H9 (cell line): Measurements from ENCODE around the gene FITM2. TPM values are rescaled to one million over a fixed set of nuclear protein-coding genes. Genes with fewer than 3 reads are reported as not detected.
A peak's percentile ranks its signal among the peaks of the same experiment; 100 is the strongest.

Experiments used
- DNase-seq: peaks from one replicate; pipeline ENCODE4 v3.0.0-alpha.2; 2017
- H2AFZ ChIP-seq: one replicate; pipeline ENCODE4 v1.6.1; 2013; ENCODE audit warnings: mild to moderate bottlenecking, low read length, control low read depth, moderate library complexity
- H2AK5ac ChIP-seq: 2 replicates; pipeline ENCODE4 v1.6.1; 2013; ENCODE audit warnings: low read length, control low read depth, mixed read lengths; ENCODE audit not compliant: insufficient read length
- H2BK120ac ChIP-seq: one replicate; pipeline ENCODE4 v1.6.1; 2013; ENCODE audit warnings: low read depth, mild to moderate bottlenecking, low read length, control low read depth, inconsistent platforms; ENCODE audit not compliant: poor library complexity, severe bottlenecking
- H2BK12ac ChIP-seq: 2 replicates; pipeline ENCODE4 v1.6.1; 2013; ENCODE audit warnings: low read length, control low read depth, mixed read lengths, low read depth; ENCODE audit not compliant: insufficient read length
- H2BK15ac ChIP-seq: 2 replicates; pipeline ENCODE4 v1.6.1; 2013; ENCODE audit warnings: low read depth, low read length, control low read depth
- H2BK20ac ChIP-seq: one replicate; pipeline ENCODE4 v1.6.1; 2013; ENCODE audit warnings: low read depth, mild to moderate bottlenecking, low read length, control low read depth, inconsistent platforms; ENCODE audit not compliant: poor library complexity, severe bottlenecking
- H2BK5ac ChIP-seq: 2 replicates; pipeline ENCODE4 v1.6.1; 2013; ENCODE audit warnings: low read length, control low read depth, mixed read lengths; ENCODE audit not compliant: insufficient read length
- H3K14ac ChIP-seq: 2 replicates; pipeline ENCODE4 v1.6.1; 2013; ENCODE audit warnings: low read length, control low read depth; ENCODE audit not compliant: insufficient read depth
- H3K18ac ChIP-seq: 2 replicates; pipeline ENCODE4 v1.6.1; 2013; ENCODE audit warnings: low read depth, mild to moderate bottlenecking, mixed read lengths, low read length, control low read depth; ENCODE audit not compliant: insufficient read length
- H3K23ac ChIP-seq: 2 replicates; pipeline ENCODE4 v1.6.1; 2013; ENCODE audit warnings: low read length, control low read depth, mixed read lengths, low read depth; ENCODE audit not compliant: insufficient read length
- H3K23me2 ChIP-seq: 2 replicates; pipeline ENCODE4 v1.6.1; 2013; ENCODE audit warnings: low read depth, mild to moderate bottlenecking, mixed read lengths, low read length, control low read depth; ENCODE audit not compliant: insufficient read length, poor library complexity, severe bottlenecking
- H3K27ac ChIP-seq: 2 replicates; pipeline ENCODE4 v1.5.1; 2013; ENCODE audit warnings: low read length, control low read depth, mixed read lengths, low read depth; ENCODE audit not compliant: insufficient read length
- H3K27me3 ChIP-seq: 2 replicates; pipeline ENCODE4 v1.6.1; 2013; ENCODE audit warnings: low read length, control low read depth, inconsistent platforms; ENCODE audit not compliant: insufficient read depth
- H3K4ac ChIP-seq: 2 replicates; pipeline ENCODE4 v1.6.1; 2013; ENCODE audit warnings: low read depth, mild to moderate bottlenecking, control low read depth, inconsistent platforms, low read length, moderate library complexity
- H3K4me1 ChIP-seq: 2 replicates; pipeline ENCODE4 v1.6.1; 2013; ENCODE audit warnings: low read length, control low read depth, inconsistent platforms; ENCODE audit not compliant: insufficient read depth
- H3K4me2 ChIP-seq: 2 replicates; pipeline ENCODE4 v1.6.1; 2013; ENCODE audit warnings: low read length, control low read depth, mixed read lengths; ENCODE audit not compliant: insufficient read length, insufficient read depth
- H3K56ac ChIP-seq: 2 replicates; pipeline ENCODE4 v1.6.1; 2013; ENCODE audit warnings: low read depth, mild to moderate bottlenecking, mixed read lengths, low read length, control low read depth; ENCODE audit not compliant: insufficient read length
- H3K79me1 ChIP-seq: 2 replicates; pipeline ENCODE4 v1.6.1; 2013; ENCODE audit warnings: low read depth, mild to moderate bottlenecking, moderate library complexity, low read length, control low read depth, inconsistent platforms; ENCODE audit not compliant: insufficient read depth, poor library complexity, severe bottlenecking
- H3K79me2 ChIP-seq: 2 replicates; pipeline ENCODE4 v1.6.1; 2013; ENCODE audit warnings: low read length, control low read depth, inconsistent platforms; ENCODE audit not compliant: insufficient read depth
- H3K9ac ChIP-seq: 2 replicates; pipeline ENCODE4 v1.6.1; 2013; ENCODE audit warnings: low read length, control low read depth, mixed read lengths; ENCODE audit not compliant: insufficient read length; ENCODE audit errors: extremely low read depth
- H3K9me3 ChIP-seq: one replicate; pipeline ENCODE4 v1.6.1; 2013; ENCODE audit warnings: low read depth, low read length, inconsistent platforms; ENCODE audit not compliant: control insufficient read depth
- H3T11ph ChIP-seq: one replicate; pipeline ENCODE4 v1.6.1; 2013; ENCODE audit warnings: mild to moderate bottlenecking, low read length, control low read depth, inconsistent platforms
- H4K20me1 ChIP-seq: one replicate; pipeline ENCODE4 v1.6.1; 2013; ENCODE audit not compliant: control insufficient read depth, insufficient read length, insufficient read depth
- H4K5ac ChIP-seq: 2 replicates; pipeline ENCODE4 v1.6.1; 2013; ENCODE audit warnings: low read depth, mild to moderate bottlenecking, mixed read lengths, low read length, control low read depth; ENCODE audit not compliant: insufficient read length
- H4K8ac ChIP-seq: replicated peaks from 2 replicates; pipeline ENCODE4 v1.6.1; 2013; ENCODE audit warnings: low read length, control low read depth, mixed read lengths, low read depth; ENCODE audit not compliant: insufficient read length
- H4K91ac ChIP-seq: 2 replicates; pipeline ENCODE4 v1.6.1; 2013; ENCODE audit warnings: low read depth, mild to moderate bottlenecking, moderate library complexity, mixed read lengths, low read length, control low read depth; ENCODE audit not compliant: insufficient read length
- H3K27ac Mint-ChIP-seq, 3 experiments: 2 replicates in 2 of 3; 3 replicates in 1 of 3; pipeline ENCODE4 v1.8.0; 2020 to 2021; ENCODE audit warnings: mixed read lengths in 3 of 3, mild to moderate bottlenecking in 1 of 3, moderate library complexity in 1 of 3
- H3K27me3 Mint-ChIP-seq: 2 replicates; pipeline ENCODE4 v1.8.0; 2021; ENCODE audit warnings: low read depth, mild to moderate bottlenecking, moderate library complexity, mixed read lengths
- H3K36me3 Mint-ChIP-seq, 3 experiments: 2 replicates in 2 of 3; 3 replicates in 1 of 3; pipeline ENCODE4 v1.8.0; 2020 to 2021; ENCODE audit warnings: low read depth in 3 of 3, mixed read lengths in 3 of 3; ENCODE audit not compliant: insufficient read depth in 1 of 3
- H3K4me1 Mint-ChIP-seq, 2 experiments: 2 replicates each; pipeline ENCODE4 v1.8.0; 2020; ENCODE audit warnings: mixed read lengths in 2 of 2
- H3K4me3 Mint-ChIP-seq, 2 experiments: 2 replicates in 1 of 2; 3 replicates in 1 of 2; pipeline ENCODE4 v1.8.0; 2020 to 2021; ENCODE audit warnings: mild to moderate bottlenecking in 2 of 2, mixed read lengths in 2 of 2, moderate library complexity in 1 of 2
- H3K9me3 Mint-ChIP-seq, 2 experiments: 2 replicates in 1 of 2; 3 replicates in 1 of 2; pipeline ENCODE4 v1.8.0; 2020; ENCODE audit warnings: mild to moderate bottlenecking in 2 of 2, mixed read lengths in 2 of 2, moderate library complexity in 1 of 2
- CTCF ChIP-seq: fragments of 200-600 bp; sonication (generic); conservative IDR thresholded peaks from 3 replicates; pipeline ENCODE4 v1.8.0; 2021; ENCODE audit warnings: antibody characterized with exemption, mild to moderate bottlenecking
- WGBS: extraction: QIAGEN DNeasy Blood & Tissue Kit; methylation state at CpG from one replicate; pipeline ENCODE4 v1.1.7; 2013; ENCODE audit warnings: missing lambda C conversion rate, low lambda C conversion rate, mixed read lengths; ENCODE audit not compliant: insufficient read length; ENCODE audit errors: extremely low coverage; 5-methylcytosine and 5-hydroxymethylcytosine counted together
- total RNA-seq: library from RNA; stranded (reverse); gene quantifications from 2 replicates; pipeline ENCODE4 v1.2.1, GENCODE V29; 2021

Gene FITM2
- total RNA-seq, 1 experiment from 2014 or later, result 1.7 TPM

DNA sequence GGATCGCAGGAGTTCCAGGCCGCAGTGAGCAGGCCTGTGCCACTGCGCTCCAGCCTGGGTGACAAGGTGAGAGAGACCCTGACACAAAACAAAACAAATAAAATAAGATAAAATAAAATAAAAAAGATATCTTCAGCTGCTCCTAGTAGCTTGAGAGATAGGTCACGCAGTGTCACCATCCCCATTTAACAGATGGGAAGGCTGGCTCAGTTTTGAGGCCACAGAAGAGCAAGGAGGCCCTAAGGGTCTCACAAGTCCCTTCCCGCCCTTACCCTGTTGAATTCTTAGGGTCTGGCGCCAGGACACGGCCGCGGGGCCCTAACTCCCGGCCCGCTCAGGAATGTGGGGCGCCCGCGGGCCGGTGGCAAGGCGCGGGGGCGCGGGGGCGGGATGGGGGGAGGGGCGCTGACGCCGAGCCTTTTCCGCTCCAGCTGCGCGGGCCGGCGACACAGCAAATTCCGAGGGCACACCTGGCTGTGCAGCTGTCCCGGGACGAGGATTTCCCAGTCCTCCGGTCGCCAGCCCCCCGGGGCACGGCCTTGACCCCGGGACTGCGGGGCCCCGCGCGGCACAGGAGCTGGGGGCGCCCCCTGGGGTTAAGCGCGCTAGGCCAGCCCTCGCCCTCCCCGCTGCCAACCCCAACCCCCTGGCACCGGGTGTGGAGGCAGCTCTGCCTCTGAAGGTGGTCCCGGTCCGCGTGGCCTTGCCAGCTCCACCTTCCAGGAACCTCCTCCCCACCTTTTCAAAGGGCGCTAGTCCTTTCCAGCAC, 15.6 kb upstream of the FITM2 start:
- Mint-ChIP-seq H3K4me1 (peaks cover 12 to 13% of the 10 kb centered on the region in 2 experiments), H3K27me3 (peaks cover 2% of the 10 kb centered on the region), H3K27ac (no peak overlapping the region), H3K36me3 (peaks cover 0 to 2% (median 0%) of the 10 kb centered on the region in 3 experiments; a peak in 1 of 7 replicates), H3K9me3 (peaks cover 2 to 3% of the 10 kb centered on the region in 2 experiments; a peak in 4 of 5 replicates), H3K4me3 (no peak overlapping the region)
- H3T11ph ChIP-seq, result no peak overlapping the region
- TF ChIP-seq CTCF, result no peak
- no peaks in the 10 kb centered on the region for H3K79me2 ChIP-seq
- no peak overlapping the region for H2BK120ac ChIP-seq
- no peak overlapping the region for H4K8ac ChIP-seq
- H3K27me3 ChIP-seq, result no peaks in the 10 kb centered on the region
- H3K18ac ChIP-seq, result peak overlapping the region; percentile 31
- no peaks in the 10 kb centered on the region; the same call in 1 of the 2 replicates for H3K4me1 ChIP-seq
- no peak overlapping the region for H3K4ac ChIP-seq
- no peak overlapping the region for H2BK5ac ChIP-seq
- H3K14ac ChIP-seq, result no peak overlapping the region
- no peak overlapping the region for H2BK12ac ChIP-seq
- H3K9me3 ChIP-seq, result no peaks in the 10 kb centered on the region
- H2AK5ac ChIP-seq, result no peak overlapping the region
- WGBS, result no CpG with 5 or more reads among the region's 50 CpGs
- H3K23ac ChIP-seq, result no peak overlapping the region
- no peak overlapping the region for H3K27ac ChIP-seq
- H3K56ac ChIP-seq, result no peak overlapping the region
- no peaks in the 10 kb centered on the region for H3K23me2 ChIP-seq
- peak; percentile 66 for DNase-seq
- H2BK15ac ChIP-seq, result no peak overlapping the region
- H4K5ac ChIP-seq, result no peak overlapping the region
- H3K4me2 ChIP-seq, result peak overlapping the region; percentile 38
- H3K79me1 ChIP-seq, result no peaks in the 10 kb centered on the region
- no peaks in the 10 kb centered on the region for H4K20me1 ChIP-seq
- H3K9ac ChIP-seq, result no peak overlapping the region
- H2AFZ ChIP-seq, result no peak overlapping the region
- H4K91ac ChIP-seq, result no peak overlapping the region
- H2BK20ac ChIP-seq, result no peak overlapping the region
